H1 (cell line): ENCODE results near the gene CBLN3. TPM values are rescaled to one million over a fixed set of nuclear protein-coding genes. Genes with fewer than 3 reads are reported as not detected.
"Not testable (repeated sequence)": the region's sequence is repeated elsewhere in the genome, so short reads cannot be mapped to it uniquely, and the experiment has no call there.

Source experiments
- CTCF ChIA-PET: fragments of 300-600 bp; sonication (Branson Sonifier 250); formaldehyde crosslinking; loops from one replicate; lab custom pipeline; 2021; ENCODE audit not compliant: partially characterized antibody; lab: Charles Lee
- POLR2A ChIA-PET: fragments of 300-600 bp; sonication (Branson Sonifier 250); formaldehyde crosslinking; loops from one replicate; lab custom pipeline; 2021; ENCODE audit warnings: inconsistent platforms; ENCODE audit not compliant: partially characterized antibody; lab: Charles Lee
- DNase-seq, 2 experiments: peaks; one replicate each; pipeline versions ENCODE4 v3.0.0 to v3.0.0-alpha.2; 2010 to 2022; ENCODE audit warnings: low spot score in 2 of 2, low read depth in 1 of 2, mixed read lengths in 1 of 2
- FAIRE-seq: peaks from 2 replicates; lab custom pipeline; 2011; peaks lifted over from hg19 to GRCh38; lab: Jason Lieb, UNC
- H2AFZ ChIP-seq: 2 replicates; pipeline ENCODE4 v1.8.1; 2012; ENCODE audit warnings: low read length, inconsistent platforms
- H2AK5ac ChIP-seq: 2 replicates; pipeline ENCODE4 v1.6.1; 2013; ENCODE audit warnings: low read depth, low read length
- H2BK120ac ChIP-seq: replicated peaks from 2 replicates; pipeline ENCODE3; 2013; ENCODE audit warnings: low read depth, low read length, inconsistent platforms
- H2BK12ac ChIP-seq: 2 replicates; pipeline ENCODE4 v1.6.1; 2013; ENCODE audit warnings: low read depth, low read length
- H2BK15ac ChIP-seq: 2 replicates; pipeline ENCODE4 v1.6.1; 2013; ENCODE audit warnings: low read length
- H2BK20ac ChIP-seq: 2 replicates; pipeline ENCODE4 v1.6.1; 2013; ENCODE audit warnings: low read length
- H2BK5ac ChIP-seq: 2 replicates; pipeline ENCODE4 v1.6.1; 2013; ENCODE audit warnings: low read depth, low read length
- H3K14ac ChIP-seq: 2 replicates; pipeline ENCODE4 v1.6.1; 2013; ENCODE audit warnings: inconsistent platforms; ENCODE audit not compliant: insufficient read length
- H3K18ac ChIP-seq: 2 replicates; pipeline ENCODE4 v1.6.1; 2013; ENCODE audit warnings: low read length; ENCODE audit errors: extremely low read depth
- H3K23ac ChIP-seq: 2 replicates; pipeline ENCODE4 v1.6.1; 2013; ENCODE audit warnings: inconsistent platforms; ENCODE audit not compliant: insufficient read length
- H3K23me2 ChIP-seq: 2 replicates; pipeline ENCODE4 v1.6.1; 2013; ENCODE audit warnings: low read depth, low read length
- H3K27ac ChIP-seq: 2 replicates; pipeline ENCODE4 v1.6.1; 2011; ENCODE audit warnings: low read depth, low read length, inconsistent platforms
- H3K27me3 ChIP-seq, 4 experiments: replicated peaks in 1 of 4; 1 replicate in 1 of 4; 2 replicates in 3 of 4; pipeline versions ENCODE4 v1.6.1 to v1.8.1; 2011 to 2013; ENCODE audit warnings: low read length in 3 of 4, mild to moderate bottlenecking in 3 of 4, inconsistent platforms in 2 of 4, mixed read lengths in 2 of 4, moderate library complexity in 1 of 4; ENCODE audit not compliant: control insufficient read depth in 3 of 4, insufficient read depth in 3 of 4; ENCODE audit errors: extremely low read depth in 1 of 4
- H3K36me3 ChIP-seq, 4 experiments: 2 replicates each; pipeline versions ENCODE4 v1.6.1 to v1.8.1; 2011 to 2013; ENCODE audit warnings: mild to moderate bottlenecking in 4 of 4, low read length in 3 of 4, moderate library complexity in 2 of 4, control low read depth in 1 of 4, inconsistent platforms in 1 of 4; ENCODE audit not compliant: insufficient read depth in 4 of 4, control insufficient read depth in 2 of 4
- H3K4ac ChIP-seq: replicated peaks from 2 replicates; pipeline ENCODE3; 2013; ENCODE audit warnings: low read length, low read depth, mixed read lengths, inconsistent platforms; ENCODE audit not compliant: insufficient read length
- H3K4me1 ChIP-seq, 4 experiments: replicated peaks in 1 of 4; 1 replicate in 1 of 4; 2 replicates in 3 of 4; pipeline versions ENCODE4 v1.6.1 to v1.8.1; 2011 to 2013; ENCODE audit warnings: low read length in 3 of 4, inconsistent platforms in 2 of 4, mixed read lengths in 1 of 4; ENCODE audit not compliant: insufficient read depth in 4 of 4, control insufficient read depth in 3 of 4
- H3K4me2 ChIP-seq, 2 experiments: 2 replicates each; pipeline versions ENCODE4 v1.6.1 to v1.8.1; 2011 to 2013; ENCODE audit warnings: low read depth in 2 of 2, low read length in 2 of 2, control low read depth in 1 of 2, inconsistent platforms in 1 of 2, mild to moderate bottlenecking in 1 of 2; ENCODE audit not compliant: insufficient read depth in 1 of 2
- H3K4me3 ChIP-seq, 4 experiments: fragments of 200-600, 300-600 bp in 1 of 4; sonication (generic), shearing (Covaris generic), sonication (Bioruptor Twin) in 1 of 4; 2 replicates each; pipeline versions ENCODE4 v1.5.1 to v1.8.1; 2011 to 2016; ENCODE audit warnings: low read length in 4 of 4, low read depth in 3 of 4, control low read depth in 2 of 4, inconsistent platforms in 2 of 4, mild to moderate bottlenecking in 2 of 4, mixed read lengths in 1 of 4, moderate library complexity in 1 of 4; ENCODE audit not compliant: insufficient read depth in 2 of 4; ENCODE audit errors: extremely low read depth in 1 of 4
- H3K56ac ChIP-seq: replicated peaks from 2 replicates; pipeline ENCODE3; 2013; ENCODE audit warnings: low read depth, mild to moderate bottlenecking, mixed read lengths, low read length, inconsistent platforms; ENCODE audit not compliant: insufficient read length
- H3K79me1 ChIP-seq: 2 replicates; pipeline ENCODE4 v1.6.1; 2013; ENCODE audit warnings: low read depth, low read length, control low read depth
- H3K79me2 ChIP-seq, 2 experiments: 2 replicates each; pipeline versions ENCODE4 v1.6.1 to v1.8.1; 2012 to 2013; ENCODE audit warnings: low read length in 2 of 2, mild to moderate bottlenecking in 2 of 2, inconsistent platforms in 1 of 2; ENCODE audit not compliant: insufficient read depth in 2 of 2, control insufficient read depth in 1 of 2
- H3K9ac ChIP-seq, 4 experiments: replicated peaks in 1 of 4; 1 replicate in 1 of 4; 2 replicates in 3 of 4; pipeline versions ENCODE4 v1.6.1 to v1.8.1; 2011 to 2013; ENCODE audit warnings: low read depth in 3 of 4, low read length in 3 of 4, control low read depth in 2 of 4, mild to moderate bottlenecking in 2 of 4, moderate library complexity in 2 of 4, inconsistent platforms in 1 of 4; ENCODE audit errors: extremely low read depth in 1 of 4
- H3K9me3 ChIP-seq, 2 experiments: 2 replicates each; pipeline versions ENCODE4 v1.6.1 to v1.8.1; 2012 to 2013; ENCODE audit warnings: mild to moderate bottlenecking in 2 of 2, moderate library complexity in 2 of 2, control low read depth in 1 of 2, inconsistent platforms in 1 of 2, low read depth in 1 of 2, low read length in 1 of 2, mixed read lengths in 1 of 2; ENCODE audit not compliant: insufficient read depth in 2 of 2
- H4K20me1 ChIP-seq, 2 experiments: replicated peaks in 1 of 2; 2 replicates each; pipeline versions ENCODE3 to v1.8.1; 2011 to 2013; ENCODE audit warnings: inconsistent platforms in 2 of 2, low read length in 2 of 2, mild to moderate bottlenecking in 1 of 2; ENCODE audit not compliant: insufficient read depth in 2 of 2, control insufficient read depth in 1 of 2
- H4K5ac ChIP-seq: 2 replicates; pipeline ENCODE4 v1.6.1; 2013; ENCODE audit warnings: low read length, low read depth, mixed read lengths, inconsistent platforms; ENCODE audit not compliant: insufficient read length
- H4K8ac ChIP-seq: 2 replicates; pipeline ENCODE4 v1.8.0; 2013; ENCODE audit warnings: mild to moderate bottlenecking, moderate library complexity, low read length, inconsistent platforms; ENCODE audit not compliant: insufficient read depth; ENCODE audit errors: extremely low read depth
- H4K91ac ChIP-seq: replicated peaks from 2 replicates; pipeline ENCODE3; 2013; ENCODE audit warnings: low read length, mixed read lengths, inconsistent platforms; ENCODE audit not compliant: insufficient read length
- BACH1 ChIP-seq: IDR thresholded peaks from 2 replicates; pipeline ENCODE4 v1.6.1; 2012; ENCODE audit warnings: low read length, improper control_type of control experiment
- BRCA1 ChIP-seq: IDR thresholded peaks from 2 replicates; pipeline ENCODE4 v1.6.1; 2012; ENCODE audit warnings: low read depth, low read length, improper control_type of control experiment
- EZH2 ChIP-seq: fragments of 200-600 bp; sonication (generic); IDR thresholded peaks from 2 replicates; pipeline ENCODE4 v1.7.1; 2012; ENCODE audit warnings: low read depth, mild to moderate bottlenecking, moderate library complexity, low read length, inconsistent platforms; ENCODE audit not compliant: severe bottlenecking
- NANOG ChIP-seq: IDR thresholded peaks from 2 replicates; pipeline ENCODE4 v1.6.1; 2011; ENCODE audit warnings: low read length, low read depth, mild to moderate bottlenecking, inconsistent platforms; ENCODE audit not compliant: insufficient read depth, poor library complexity, severe bottlenecking
- POLR2AphosphoS5 ChIP-seq: IDR thresholded peaks from 2 replicates; pipeline ENCODE4 v1.6.1; 2011; ENCODE audit warnings: low read depth, low read length
- POU5F1 ChIP-seq: IDR thresholded peaks from 2 replicates; pipeline ENCODE4 v1.6.1; 2011; ENCODE audit warnings: low read depth, mild to moderate bottlenecking, low read length, moderate library complexity
- SRF ChIP-seq: IDR thresholded peaks from 2 replicates; pipeline ENCODE4 v1.6.1; 2011; ENCODE audit warnings: mild to moderate bottlenecking, low read depth, low read length, moderate library complexity
- TEAD4 ChIP-seq: IDR thresholded peaks from 2 replicates; pipeline ENCODE4 v1.6.1; 2012; ENCODE audit warnings: low read depth, low read length, inconsistent platforms, mixed read lengths
- ZNF274 ChIP-seq: IDR thresholded peaks from 2 replicates; pipeline ENCODE4 v1.7.0; 2012; ENCODE audit warnings: low read length, borderline replicate concordance; ENCODE audit errors: extremely low read depth
- WGBS, 2 experiments: shearing (Covaris generic) in 1 of 2; methylation state at CpG; one replicate each; pipeline versions ENCODE4 v1.1.6 to v1.1.7; 2013 to 2015; ENCODE audit warnings: low lambda C conversion rate in 2 of 2, mixed read lengths in 2 of 2, inconsistent platforms in 1 of 2, low coverage in 1 of 2, missing lambda C conversion rate in 1 of 2; ENCODE audit not compliant: insufficient replicate concordance in 2 of 2, insufficient coverage in 1 of 2, insufficient read length in 1 of 2; ENCODE audit errors: extremely low coverage in 1 of 2, missing lambda C conversion rate in 1 of 2; 5-methylcytosine and 5-hydroxymethylcytosine counted together
- polyA plus RNA-seq, 7 experiments: library from polyadenylated mRNA; depleted of rRNA in 3 of 7; stranded (reverse) in 5 of 7; unstranded in 2 of 7; fragments of >200 nt in 5 of 7; fragments of 200-250 nt in 2 of 7; gene quantifications; 1 replicate in 5 of 7; 2 replicates in 1 of 7; 4 replicates in 1 of 7; pipeline versions ENCODE4 v1.2.1 to v1.2.3, GENCODE V29; 2011 to 2013; ENCODE audit warnings: missing spikeins in 2 of 7, mixed read lengths in 2 of 7
- total RNA-seq: library from RNA; stranded (reverse); fragmentation: NEBNext Ultra II Directional; extraction: Animal tissue kit (Norgen Biotek cat#: 25700); gene quantifications from 2 replicates; pipeline ENCODE4 v1.2.1, GENCODE V29; 2021

The CBLN3 gene
- total and polyA plus RNA-seq, 2 of the 8 experiments (the other 6 are each of a cell fraction or from before 2014, with no cell fraction given): 0.54 to 1.00 TPM

GRCh38 chr14:24388474-24389179 is 40.8 kb downstream of the CBLN3 start (continued):
- TF ChIP-seq EZH2 (no peak), POU5F1 (no peak), TEAD4 (no peak), BACH1 (no peak), SRF (no peak), NANOG (no peak), POLR2AphosphoS5 (no peak), ZNF274 (no peak), BRCA1 (no peak)

- not testable (repeated sequence) for H3K79me1 ChIP-seq, H3K4me1 ChIP-seq, DNase-seq, H4K8ac ChIP-seq, H3K23ac ChIP-seq, H3K56ac ChIP-seq, H3K4me2 ChIP-seq, H3K4me3 ChIP-seq, H2BK20ac ChIP-seq, H2BK120ac ChIP-seq, H2AK5ac ChIP-seq, H3K23me2 ChIP-seq, FAIRE-seq, H3K27ac ChIP-seq, H3K79me2 ChIP-seq, H3K4ac ChIP-seq, H2BK12ac ChIP-seq, H2BK5ac ChIP-seq, H3K36me3 ChIP-seq, H3K14ac ChIP-seq, H4K91ac ChIP-seq, H3K9me3 ChIP-seq, H2AFZ ChIP-seq, H2BK15ac ChIP-seq, H3K9ac ChIP-seq, H3K27me3 ChIP-seq, H4K20me1 ChIP-seq, H4K5ac ChIP-seq, H3K18ac ChIP-seq
- POLR2A ChIA-PET: interaction anchor here (1.2 to 4.7 kb wide), 2 partner anchors 9 to 25 kb away, joined by 3 to 27 read pairs; no protein-coding TSS in a partner anchor
- CTCF ChIA-PET: interaction anchor here (1.4 to 5.4 kb wide), 6 partner anchors 9 to 44 kb away, joined by 3 to 40 read pairs (median 5); no protein-coding TSS in a partner anchor
- WGBS, 2 experiments: 91% methylated on average over 5 of the region's 5 CpGs; no CpG with 5 or more reads in 1 of the 2 experiments
Observed at GRCh38 chr14:24387579-24387978, 41.9 kb downstream of the CBLN3 start.
